Psoas muscle (tissue), 8 donors: ENCODE data around the gene LMX1A. TPM values are rescaled to one million over a fixed set of nuclear protein-coding genes. Genes with fewer than 3 reads are reported as not detected.

Experiments used
- ATAC-seq, 4 donors: fragments of 200-7000 bp; cut with Tn5 transposase; one replicate each; pipeline ENCODE4 v1.9.1; 2020; ENCODE audit warnings: moderate library complexity in 3 of 4, mild to moderate bottlenecking in 2 of 4
- DNase-seq, 2 donors: peaks; one replicate each; pipeline ENCODE4 v3.0.0-alpha.2; 2020
- H3K27ac ChIP-seq: fragments of 200-600 bp; one replicate; pipeline ENCODE4 v1.8.0; 2022
- H3K27me3 ChIP-seq, 3 donors: fragments of 200-600 bp in 1 of 3; one replicate each; pipeline versions ENCODE4 v1.6.1 to v1.8.0; 2013 to 2022; ENCODE audit warnings: low read length in 2 of 3, mild to moderate bottlenecking in 2 of 3, moderate library complexity in 1 of 3; ENCODE audit not compliant: insufficient read depth in 3 of 3
- H3K36me3 ChIP-seq, 2 donors: fragments of 200-600 bp in 1 of 2; one replicate each; pipeline versions ENCODE4 v1.6.1 to v1.8.0; 2013 to 2022; ENCODE audit warnings: low read depth in 1 of 2, mild to moderate bottlenecking in 1 of 2, moderate library complexity in 1 of 2; ENCODE audit not compliant: insufficient read depth in 1 of 2
- H3K4me1 ChIP-seq: fragments of 200-600 bp; one replicate; pipeline ENCODE4 v1.8.0; 2022
- H3K4me3 ChIP-seq: fragments of 200-600 bp; one replicate; pipeline ENCODE4 v1.8.0; 2022; ENCODE audit warnings: mild to moderate bottlenecking
- H3K9me3 ChIP-seq: fragments of 200-600 bp; one replicate; pipeline ENCODE4 v1.8.0; 2022
- WGBS, 3 donors: extraction: QIAGEN DNeasy Blood & Tissue Kit; methylation state at CpG; one replicate each; pipeline versions ENCODE4 v1.1.6 to v1.1.7; 2013; 5-methylcytosine and 5-hydroxymethylcytosine counted together
- intact Hi-C, 2 donors: fragments of 100-400 bp; cut with DNase I; formaldehyde crosslinking; loops; one replicate each; pipeline versions ENCODE4 v1.11.0 to v1.14.2; 2022
- polyA plus RNA-seq, 3 donors: library from polyadenylated mRNA; stranded (reverse); fragments of 200-250 nt; gene quantifications; one replicate each; pipeline ENCODE4 v1.2.3, GENCODE V29; 2013
- total RNA-seq, 4 donors: library from RNA; stranded (reverse); fragmentation: NEBNext Ultra II Directional in 2 of 4; extraction: Animal tissue kit (Norgen Biotek cat#: 25700) in 2 of 4; gene quantifications; one replicate each; pipeline versions ENCODE4 v1.2.1 to v1.2.4, GENCODE V29; 2021 to 2023
- TF ChIP-seq, protein P1 (sequence below): fragments of 200-600 bp; IDR thresholded peaks from one replicate; pipeline ENCODE4 v1.8.0; 2022; ENCODE audit warnings: antibody characterized with exemption
- donor health status: healthy with polysubstance abuse.
- donor health status: DM: no; HTN: no; CAD: no; lungs with moderate emphysema.
- donor health status: Bipolar disorder and iron deficiency.
- donor health status: healthy.
- donor health status: DM: yes; HTN: yes; CAD: no.
- donor health status: DM: no; HTN: no; CAD: no.
- donor health status: DM: no; HTN: no; CAD: no.
- donor health status: DM: yes; HTN: yes; CAD: no.

The LMX1A gene
- total and polyA plus RNA-seq, 7 donors: 0.04 to 0.36 (median 0.16) TPM; not detected in 3

DNA sequence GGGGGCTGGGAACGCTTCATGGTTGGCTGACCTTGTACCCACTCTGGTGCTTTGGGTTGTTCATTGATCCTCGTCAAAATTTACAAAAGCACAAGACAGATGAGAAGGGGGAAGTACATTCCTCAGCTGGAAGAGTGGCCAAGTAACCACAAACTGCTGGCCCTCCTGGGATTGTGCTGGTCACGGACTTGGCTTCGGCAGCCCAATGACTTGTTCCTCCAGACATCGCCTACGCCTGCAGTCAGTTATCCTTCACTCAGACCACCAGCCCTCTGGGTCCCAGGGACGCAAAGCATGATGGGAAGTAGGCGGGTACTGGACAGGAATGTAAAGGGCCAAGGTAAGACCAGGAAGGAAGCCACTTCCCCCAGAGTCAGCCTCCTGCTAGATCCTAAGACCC lies 53.1 kb downstream of the LMX1A start:
- H3K36me3 ChIP-seq: no peaks in the 10 kb centered on the region
- ATAC-seq: peak in 1 of 4 donors; percentile 47
- intact Hi-C loops: no loop called here
- DNase-seq: peak; percentile 48 to 77
- H3K27ac ChIP-seq: no peak overlapping the region
- TF ChIP-seq, protein P1, sequence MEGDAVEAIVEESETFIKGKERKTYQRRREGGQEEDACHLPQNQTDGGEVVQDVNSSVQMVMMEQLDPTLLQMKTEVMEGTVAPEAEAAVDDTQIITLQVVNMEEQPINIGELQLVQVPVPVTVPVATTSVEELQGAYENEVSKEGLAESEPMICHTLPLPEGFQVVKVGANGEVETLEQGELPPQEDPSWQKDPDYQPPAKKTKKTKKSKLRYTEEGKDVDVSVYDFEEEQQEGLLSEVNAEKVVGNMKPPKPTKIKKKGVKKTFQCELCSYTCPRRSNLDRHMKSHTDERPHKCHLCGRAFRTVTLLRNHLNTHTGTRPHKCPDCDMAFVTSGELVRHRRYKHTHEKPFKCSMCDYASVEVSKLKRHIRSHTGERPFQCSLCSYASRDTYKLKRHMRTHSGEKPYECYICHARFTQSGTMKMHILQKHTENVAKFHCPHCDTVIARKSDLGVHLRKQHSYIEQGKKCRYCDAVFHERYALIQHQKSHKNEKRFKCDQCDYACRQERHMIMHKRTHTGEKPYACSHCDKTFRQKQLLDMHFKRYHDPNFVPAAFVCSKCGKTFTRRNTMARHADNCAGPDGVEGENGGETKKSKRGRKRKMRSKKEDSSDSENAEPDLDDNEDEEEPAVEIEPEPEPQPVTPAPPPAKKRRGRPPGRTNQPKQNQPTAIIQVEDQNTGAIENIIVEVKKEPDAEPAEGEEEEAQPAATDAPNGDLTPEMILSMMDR: no peak
- no peaks in the 10 kb centered on the region for H3K9me3 ChIP-seq
- H3K4me3 ChIP-seq: no peak overlapping the region
- 40 to 70% (median 48%) methylated on average over 8 of the region's 8 CpGs for WGBS, 3 donors
- peaks cover 0 to 10% (median 0%) of the 10 kb centered on the region in 3 donors for H3K27me3 ChIP-seq
- H3K4me1 ChIP-seq: no peaks in the 10 kb centered on the region

DNA sequence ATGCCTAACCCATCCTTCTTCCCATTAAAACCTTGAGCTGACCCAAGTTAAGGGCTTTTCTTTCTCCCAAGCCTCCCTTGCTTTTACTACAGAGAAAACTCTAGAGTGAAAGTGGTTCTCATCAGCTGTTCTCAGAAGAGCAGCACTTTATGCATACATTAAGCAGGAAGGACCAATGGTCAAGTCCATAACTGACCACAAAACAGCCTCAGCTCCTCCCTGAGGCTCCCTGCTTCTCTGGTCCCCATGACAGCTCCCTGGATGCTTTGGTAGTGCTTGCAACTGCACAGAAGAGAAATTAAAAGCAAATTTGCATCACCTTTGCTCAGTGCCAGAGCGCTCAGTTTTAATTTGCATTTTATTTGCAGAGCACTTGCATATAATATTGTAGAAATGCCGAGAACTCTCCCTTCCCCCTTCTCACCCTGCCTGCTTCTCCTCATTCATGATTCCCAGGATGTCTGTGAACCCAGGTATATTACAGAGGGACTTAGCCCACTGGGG lies 56.1 kb downstream of the LMX1A start:
- H3K27me3 ChIP-seq: peaks cover 0 to 8% (median 0%) of the 10 kb centered on the region in 3 donors
- 89 to 96% (median 95%) methylated on average over 2 of the region's 2 CpGs for WGBS, 3 donors
- H3K4me3 ChIP-seq: no peak overlapping the region
- TF ChIP-seq, protein P1: no peak
- intact Hi-C loops: no loop called here
- no peaks in the 10 kb centered on the region for H3K4me1 ChIP-seq
- DNase-seq (no peak), ATAC-seq (no peak)
- H3K9me3 ChIP-seq: no peaks in the 10 kb centered on the region
- H3K27ac ChIP-seq: no peak overlapping the region
- H3K36me3 ChIP-seq: no peaks in the 10 kb centered on the region

DNA sequence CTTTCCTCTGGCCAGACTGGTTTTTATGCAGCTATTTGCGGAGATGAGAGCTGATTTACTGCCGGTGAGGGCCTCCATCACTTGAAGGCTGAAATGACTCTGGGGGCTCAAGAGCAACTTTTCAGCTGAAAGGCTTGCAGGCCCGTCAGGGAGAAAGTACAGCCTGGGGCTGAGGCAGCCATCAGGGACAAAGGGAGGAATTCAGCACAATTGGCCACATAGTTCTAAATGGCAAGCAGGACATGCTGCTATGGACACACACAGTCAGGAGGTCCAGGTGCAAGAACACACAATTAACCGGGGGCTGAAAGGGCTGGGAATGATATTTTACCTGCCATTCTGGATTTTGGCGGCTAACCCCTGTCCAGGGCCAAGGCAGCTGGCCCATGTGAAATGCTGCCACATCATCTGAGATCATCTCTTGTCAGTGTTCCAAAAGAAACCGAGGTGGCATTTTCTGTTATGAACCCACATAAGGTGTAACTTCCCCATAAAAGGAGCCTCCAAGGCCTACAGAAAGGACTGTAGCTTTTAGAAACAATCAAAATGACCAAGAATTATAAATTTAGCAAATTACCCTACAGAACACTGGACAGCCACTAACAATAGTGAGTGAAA lies 58.2 kb downstream of the LMX1A start:
- intact Hi-C loops: no loop called here

DNA sequence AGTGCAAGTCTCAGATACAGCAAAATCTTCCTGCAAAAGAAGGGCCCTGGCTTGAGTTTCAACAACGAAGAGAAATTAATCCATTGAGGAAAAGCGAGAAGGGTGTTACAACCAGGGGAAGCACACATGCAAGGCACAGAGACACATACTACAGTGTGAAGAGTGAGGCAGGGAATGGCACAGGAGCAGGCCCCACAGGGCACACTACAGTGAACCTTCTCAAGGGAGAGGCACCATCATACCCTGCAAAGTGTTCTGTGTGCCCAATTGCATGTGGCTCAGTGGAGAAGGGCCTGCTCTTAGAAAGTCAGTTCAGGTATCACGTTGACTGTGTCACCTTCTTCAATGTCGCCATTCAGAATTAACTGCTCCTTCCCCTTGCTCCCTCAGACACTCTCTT lies 60.3 kb downstream of the LMX1A start:
- intact Hi-C loops: no loop called here
- H3K4me1 ChIP-seq: no peaks in the 10 kb centered on the region
- no peaks in the 10 kb centered on the region for H3K9me3 ChIP-seq
- ATAC-seq (no peak), DNase-seq (no peak)
- H3K27ac ChIP-seq: no peak overlapping the region
- WGBS, 3 donors: 84 to 89% (median 88%) methylated on average over 4 of the region's 4 CpGs
- TF ChIP-seq, protein P1: no peak
- no peaks in the 10 kb centered on the region for H3K36me3 ChIP-seq
- no peak overlapping the region for H3K4me3 ChIP-seq
- peaks cover 0 to 4% (median 0%) of the 10 kb centered on the region in 3 donors for H3K27me3 ChIP-seq

More for the DNA sequence above, 58.2 kb downstream of the LMX1A start:
- Histone ChIP-seq H3K4me3 (no peak overlapping the region), H3K27me3 (peaks cover 0 to 4% (median 0%) of the 10 kb centered on the region in 3 donors), H3K27ac (no peak overlapping the region), H3K4me1 (no peaks in the 10 kb centered on the region), H3K9me3 (no peaks in the 10 kb centered on the region), H3K36me3 (no peaks in the 10 kb centered on the region)
- TF ChIP-seq, protein P1: no peak
- WGBS, 3 donors: 63 to 72% (median 68%) methylated on average over 6 of the region's 6 CpGs
- DNase-seq (no peak), ATAC-seq (no peak)
